ENCODE results near the gene LCK.
"Not testable (repeated sequence)": the region's sequence is repeated elsewhere in the genome, so short reads cannot be mapped to it uniquely, and the experiment has no call there.

Gene LCK

DNA sequence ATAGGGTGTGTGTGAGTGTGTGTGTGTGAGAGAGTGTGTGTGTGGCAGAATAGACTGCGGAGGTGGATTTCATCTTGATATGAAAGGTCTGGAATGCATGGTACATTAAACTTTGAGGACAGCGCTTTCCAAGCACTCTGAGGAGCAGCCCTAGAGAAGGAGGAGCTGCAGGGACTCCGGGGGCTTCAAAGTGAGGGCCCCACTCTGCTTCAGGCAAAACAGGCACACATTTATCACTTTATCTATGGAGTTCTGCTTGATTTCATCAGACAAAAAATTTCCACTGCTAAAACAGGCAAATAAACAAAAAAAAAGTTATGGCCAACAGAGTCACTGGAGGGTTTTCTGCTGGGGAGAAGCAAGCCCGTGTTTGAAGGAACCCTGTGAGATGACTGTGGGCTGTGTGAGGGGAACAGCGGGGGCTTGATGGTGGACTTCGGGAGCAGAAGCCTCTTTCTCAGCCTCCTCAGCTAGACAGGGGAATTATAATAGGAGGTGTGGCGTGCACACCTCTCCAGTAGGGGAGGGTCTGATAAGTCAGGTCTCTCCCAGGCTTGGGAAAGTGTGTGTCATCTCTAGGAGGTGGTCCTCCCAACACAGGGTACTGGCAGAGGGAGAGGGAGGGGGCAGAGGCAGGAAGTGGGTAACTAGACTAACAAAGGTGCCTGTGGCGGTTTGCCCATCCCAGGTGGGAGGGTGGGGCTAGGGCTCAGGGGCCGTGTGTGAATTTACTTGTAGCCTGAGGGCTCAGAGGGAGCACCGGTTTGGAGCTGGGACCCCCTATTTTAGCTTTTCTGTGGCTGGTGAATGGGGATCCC lies 22.5 kb downstream of the LCK start:
- DNase-seq (ENCODE audit: low read depth in 3 of 3), result peak; percentile 53 to 83 (median 79)

DNA sequence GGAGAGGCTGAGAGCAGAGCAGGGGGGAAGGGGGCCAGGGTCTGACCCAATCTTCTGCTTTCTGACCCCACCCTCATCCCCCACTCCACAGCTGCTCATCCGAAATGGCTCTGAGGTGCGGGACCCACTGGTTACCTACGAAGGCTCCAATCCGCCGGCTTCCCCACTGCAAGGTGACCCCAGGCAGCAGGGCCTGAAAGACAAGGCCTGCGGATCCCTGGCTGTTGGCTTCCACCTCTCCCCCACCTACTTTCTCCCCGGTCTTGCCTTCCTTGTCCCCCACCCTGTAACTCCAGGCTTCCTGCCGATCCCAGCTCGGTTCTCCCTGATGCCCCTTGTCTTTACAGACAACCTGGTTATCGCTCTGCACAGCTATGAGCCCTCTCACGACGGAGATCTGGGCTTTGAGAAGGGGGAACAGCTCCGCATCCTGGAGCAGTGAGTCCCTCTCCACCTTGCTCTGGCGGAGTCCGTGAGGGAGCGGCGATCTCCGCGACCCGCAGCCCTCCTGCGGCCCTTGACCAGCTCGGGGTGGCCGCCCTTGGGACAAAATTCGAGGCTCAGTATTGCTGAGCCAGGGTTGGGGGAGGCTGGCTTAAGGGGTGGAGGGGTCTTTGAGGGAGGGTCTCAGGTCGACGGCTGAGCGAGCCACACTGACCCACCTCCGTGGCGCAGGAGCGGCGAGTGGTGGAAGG lies 23.7 kb downstream of the LCK start:
- DNase-seq (ENCODE audit: low read depth in 3 of 3), result no peak

DNA sequence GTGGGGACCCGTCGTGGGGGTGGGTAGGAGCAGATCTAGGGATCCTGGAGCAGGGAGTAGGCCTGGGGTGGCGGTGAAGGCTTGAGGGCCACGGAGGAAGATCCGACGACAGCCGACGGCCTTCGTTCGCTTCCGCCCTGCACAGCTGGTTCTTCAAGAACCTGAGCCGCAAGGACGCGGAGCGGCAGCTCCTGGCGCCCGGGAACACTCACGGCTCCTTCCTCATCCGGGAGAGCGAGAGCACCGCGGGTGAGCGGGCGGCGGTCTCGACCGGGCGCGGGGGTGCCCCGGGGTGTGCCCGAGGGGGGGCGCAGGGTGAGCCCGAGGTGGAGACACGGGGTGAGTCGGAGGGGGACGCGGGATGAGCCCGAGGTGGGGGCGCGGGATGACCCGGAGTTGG lies 24.4 kb downstream of the LCK start:
- DNase-seq (ENCODE audit: low read depth in 3 of 3), result no peak

DNA sequence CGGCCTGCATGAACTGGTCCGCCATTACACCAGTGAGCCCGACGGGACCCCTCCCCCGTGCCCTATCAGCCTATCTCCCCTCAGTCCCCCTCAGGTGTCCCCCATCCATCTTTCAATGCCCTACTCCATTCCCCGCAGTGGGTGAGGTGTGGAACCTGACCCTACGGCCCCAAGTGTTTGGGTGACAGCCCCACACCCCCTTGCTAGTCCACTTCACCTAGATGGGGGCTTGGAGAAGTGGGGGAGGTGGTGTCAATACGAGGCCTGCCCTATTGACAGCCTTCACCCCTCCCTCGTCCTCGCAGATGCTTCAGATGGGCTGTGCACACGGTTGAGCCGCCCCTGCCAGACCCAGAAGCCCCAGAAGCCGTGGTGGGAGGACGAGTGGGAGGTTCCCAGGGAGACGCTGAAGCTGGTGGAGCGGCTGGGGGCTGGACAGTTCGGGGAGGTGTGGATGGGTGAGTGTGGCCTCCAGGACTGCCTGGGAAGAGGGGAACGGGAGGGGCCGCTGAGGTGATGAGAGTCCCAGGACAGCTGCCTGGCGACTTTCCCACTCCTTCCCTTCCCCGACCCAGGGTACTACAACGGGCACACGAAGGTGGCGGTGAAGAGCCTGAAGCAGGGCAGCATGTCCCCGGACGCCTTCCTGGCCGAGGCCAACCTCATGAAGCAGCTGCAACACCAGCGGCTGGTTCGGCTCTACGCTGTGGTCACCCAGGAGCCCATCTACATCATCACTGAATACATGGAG lies 25.1 kb downstream of the LCK start:
- DNase-seq (ENCODE audit: low read depth in 3 of 3), result no peak

DNA sequence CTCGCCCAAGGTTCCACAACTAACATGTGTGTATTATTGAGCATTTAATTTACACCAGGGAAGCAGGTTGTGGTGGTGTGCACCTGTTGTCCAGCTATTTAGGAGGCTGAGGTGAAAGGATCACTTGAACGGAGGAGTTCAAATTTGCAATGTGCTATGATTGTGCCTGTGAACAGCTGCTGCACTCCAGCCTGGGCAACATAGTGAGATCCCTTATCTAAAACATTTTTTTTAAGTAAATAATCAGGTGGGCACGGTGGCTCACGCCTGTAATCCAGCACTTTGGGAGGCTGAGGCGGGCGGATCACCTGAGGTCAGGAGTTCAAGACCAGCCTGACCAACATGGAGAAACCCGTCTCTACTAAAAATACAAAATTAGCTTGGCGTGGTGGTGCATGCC lies 33.7 kb downstream of the LCK start:
- not testable (repeated sequence) for DNase-seq (ENCODE audit: low read depth in 3 of 3)

DNA sequence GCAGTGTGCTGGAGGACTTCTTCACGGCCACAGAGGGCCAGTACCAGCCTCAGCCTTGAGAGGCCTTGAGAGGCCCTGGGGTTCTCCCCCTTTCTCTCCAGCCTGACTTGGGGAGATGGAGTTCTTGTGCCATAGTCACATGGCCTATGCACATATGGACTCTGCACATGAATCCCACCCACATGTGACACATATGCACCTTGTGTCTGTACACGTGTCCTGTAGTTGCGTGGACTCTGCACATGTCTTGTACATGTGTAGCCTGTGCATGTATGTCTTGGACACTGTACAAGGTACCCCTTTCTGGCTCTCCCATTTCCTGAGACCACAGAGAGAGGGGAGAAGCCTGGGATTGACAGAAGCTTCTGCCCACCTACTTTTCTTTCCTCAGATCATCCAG lies 34.6 kb downstream of the LCK start:
- DNase-seq (ENCODE audit: low read depth in 3 of 3), result no peak

DNA sequence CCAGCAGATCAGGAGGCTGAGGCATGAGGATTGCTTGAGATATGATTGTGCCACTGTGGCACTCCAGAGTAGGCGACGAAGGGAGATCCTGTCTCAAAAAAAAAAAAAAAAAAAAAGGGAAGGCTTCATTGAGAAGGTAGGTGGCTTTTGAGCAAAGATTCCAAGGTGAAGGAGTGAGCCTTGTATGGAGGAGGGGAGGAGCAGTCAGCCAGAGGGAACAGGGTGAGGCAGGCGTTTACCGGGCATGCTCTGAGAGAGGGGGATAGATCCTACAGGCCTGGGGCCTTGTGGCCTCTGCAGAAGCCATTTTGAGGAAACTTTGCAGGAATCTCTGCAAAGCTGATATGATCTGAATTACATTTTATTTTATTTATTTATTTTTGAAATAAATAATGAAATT lies 35.7 kb downstream of the LCK start:
- DNase-seq (ENCODE audit: low read depth in 3 of 3), result no peak

DNA sequence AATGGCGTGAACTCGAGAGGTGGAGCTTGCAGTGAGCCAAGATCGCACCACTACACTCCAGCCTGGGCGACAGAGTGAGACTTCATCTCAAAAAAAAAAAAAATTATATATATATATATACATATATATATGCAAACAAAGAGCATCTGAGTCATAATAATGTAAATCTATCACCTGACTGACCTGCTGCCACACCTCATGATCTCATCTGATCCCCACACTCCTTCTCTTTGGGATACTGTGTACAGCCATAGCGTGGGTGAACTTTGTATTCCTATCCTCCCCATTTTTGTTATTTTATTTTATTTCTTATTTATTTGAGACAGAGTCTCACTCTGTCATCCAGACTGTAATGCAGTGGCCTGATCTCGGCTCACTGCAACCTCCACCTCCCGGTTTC lies 38.2 kb downstream of the LCK start:
- no peak for DNase-seq (ENCODE audit: low read depth in 3 of 3)

DNA sequence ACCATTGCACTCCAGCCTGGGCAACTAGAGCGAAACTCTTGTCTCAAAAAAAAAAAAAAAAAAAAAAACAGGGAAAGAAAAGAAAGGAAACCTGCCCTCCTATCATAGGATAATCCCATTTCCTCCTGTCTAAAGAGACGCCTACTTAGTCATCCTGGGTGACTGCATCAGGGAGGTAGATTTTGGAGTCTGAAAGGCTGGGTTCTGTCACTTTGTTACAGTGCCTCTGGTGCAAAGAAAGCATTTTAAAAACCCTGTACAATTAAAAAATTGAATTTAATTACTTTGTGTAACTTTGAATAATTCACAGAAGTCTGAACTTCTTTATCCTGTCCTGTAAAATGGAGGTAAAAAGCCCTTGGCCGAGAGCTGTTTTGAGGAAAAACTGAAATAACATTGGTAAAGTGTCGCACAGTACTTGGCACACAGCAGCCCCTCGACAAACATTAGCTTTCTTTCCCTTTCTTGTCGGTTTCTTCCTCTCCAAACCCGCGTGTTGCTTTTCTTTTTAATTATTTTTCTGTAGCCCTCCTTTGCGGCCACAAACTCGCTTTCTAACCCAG lies 40.2 kb downstream of the LCK start:
- no peak for DNase-seq (ENCODE audit: low read depth in 3 of 3)

DNA sequence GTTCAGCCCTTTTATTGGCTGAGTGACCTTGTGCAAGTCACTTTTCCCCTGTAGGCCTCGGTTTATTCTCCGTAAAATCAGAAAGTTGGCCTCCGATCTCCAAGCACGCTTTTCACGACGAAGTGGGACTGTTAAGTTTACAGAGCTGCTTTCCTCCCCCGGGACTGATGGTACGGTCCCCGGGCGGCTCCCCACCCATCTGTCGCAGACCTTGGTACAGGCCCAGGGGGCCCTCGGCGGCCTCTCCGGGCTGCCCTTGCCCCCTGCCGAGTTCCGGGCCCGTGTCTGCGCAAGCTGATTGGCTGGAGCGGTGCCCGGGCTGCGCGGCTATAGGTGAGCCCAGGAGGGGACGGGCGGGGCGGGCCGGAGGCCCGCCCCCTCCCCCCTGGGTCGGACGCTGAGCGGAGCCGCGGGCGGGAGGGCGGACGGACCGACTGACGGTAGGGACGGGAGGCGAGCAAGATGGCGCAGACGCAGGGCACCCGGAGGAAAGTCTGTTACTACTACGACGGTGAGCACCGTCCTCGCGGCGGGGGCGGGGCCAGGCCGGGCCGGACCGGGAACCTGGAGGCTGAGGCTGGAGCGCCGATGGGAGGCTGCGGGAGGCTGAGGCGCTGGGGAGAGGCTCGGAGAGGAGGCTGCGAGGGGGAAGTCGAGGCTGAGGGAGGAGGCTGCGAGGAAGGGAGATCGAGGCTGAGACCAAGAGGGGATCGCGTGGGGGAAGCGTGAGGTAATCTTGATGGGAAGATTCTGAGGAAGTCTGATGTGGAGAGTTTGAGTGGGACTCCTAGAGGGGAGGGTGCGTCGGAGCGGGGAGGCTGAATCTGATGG lies 40.9 kb downstream of the LCK start, which contains the start of gene HDAC1:
TSS of gene HDAC1 (plus strand) at position 376 of the 831 bp plus-strand sequence. CDS start at position 463, 87 bp downstream.
- DNase-seq (ENCODE audit: low read depth in 3 of 3), result peak; percentile 89 to 93 (median 93)

DNA sequence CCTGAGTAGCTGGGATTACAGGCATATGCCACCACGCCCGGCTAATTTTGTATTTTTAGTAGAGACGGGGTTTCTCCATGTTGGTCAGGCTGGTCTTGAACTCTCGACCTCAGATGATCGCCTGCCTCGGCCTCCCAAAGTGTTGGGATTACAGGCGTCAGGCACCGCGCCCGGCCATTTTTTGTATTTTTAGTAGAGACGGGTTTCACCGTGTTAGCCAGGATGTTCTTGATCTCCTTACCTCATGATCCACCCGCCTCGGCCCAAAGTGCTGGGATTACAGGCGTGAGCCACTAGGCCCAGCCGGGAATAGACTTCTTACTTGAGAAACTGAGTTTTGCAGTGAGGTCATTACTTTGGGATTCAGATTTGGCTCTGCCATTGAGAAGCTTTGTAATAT lies 47.1 kb downstream of the LCK start:
- not testable (repeated sequence) for DNase-seq (ENCODE audit: low read depth in 3 of 3)

DNA sequence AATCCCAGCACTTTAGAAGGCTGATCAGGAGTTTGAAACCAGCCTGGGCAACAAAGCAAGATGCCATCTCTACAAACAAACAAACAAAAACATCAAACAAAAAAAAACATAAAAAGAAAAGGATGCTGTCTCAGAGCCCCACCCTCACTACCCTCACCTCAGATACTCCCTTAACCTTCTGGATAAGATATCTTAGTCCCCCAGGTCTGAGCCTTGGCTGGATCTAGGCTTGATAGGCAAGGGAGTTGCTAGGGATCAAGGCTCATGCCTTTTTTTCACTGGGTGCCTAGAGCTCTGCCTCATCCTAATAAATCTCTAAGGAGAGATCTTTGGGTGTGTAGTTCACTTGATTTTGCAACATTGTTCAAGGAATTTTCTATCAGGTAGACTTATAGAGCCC lies 48.3 kb downstream of the LCK start:
- DNase-seq (ENCODE audit: low read depth in 3 of 3), result no peak

DNA sequence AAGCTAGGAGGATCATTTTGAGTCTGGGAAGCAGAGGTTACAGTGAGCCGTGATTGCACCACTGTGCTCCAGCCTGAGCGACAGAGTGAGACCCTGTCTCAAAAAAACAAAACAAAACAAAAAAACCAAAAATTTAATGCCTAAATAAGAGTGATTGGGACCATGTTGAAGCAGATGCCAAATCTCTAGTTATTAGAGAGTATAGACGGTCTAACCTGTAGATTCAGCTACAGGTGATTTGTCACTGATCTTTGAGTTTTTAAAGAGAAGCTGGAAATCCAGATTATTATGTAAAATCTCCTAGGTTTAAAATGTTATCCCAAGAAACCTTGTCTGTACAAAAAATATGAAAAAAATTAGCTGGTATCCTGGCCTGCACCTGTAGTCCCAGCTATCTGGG lies 52.3 kb downstream of the LCK start:
- no peak for DNase-seq (ENCODE audit: low read depth in 3 of 3)

DNA sequence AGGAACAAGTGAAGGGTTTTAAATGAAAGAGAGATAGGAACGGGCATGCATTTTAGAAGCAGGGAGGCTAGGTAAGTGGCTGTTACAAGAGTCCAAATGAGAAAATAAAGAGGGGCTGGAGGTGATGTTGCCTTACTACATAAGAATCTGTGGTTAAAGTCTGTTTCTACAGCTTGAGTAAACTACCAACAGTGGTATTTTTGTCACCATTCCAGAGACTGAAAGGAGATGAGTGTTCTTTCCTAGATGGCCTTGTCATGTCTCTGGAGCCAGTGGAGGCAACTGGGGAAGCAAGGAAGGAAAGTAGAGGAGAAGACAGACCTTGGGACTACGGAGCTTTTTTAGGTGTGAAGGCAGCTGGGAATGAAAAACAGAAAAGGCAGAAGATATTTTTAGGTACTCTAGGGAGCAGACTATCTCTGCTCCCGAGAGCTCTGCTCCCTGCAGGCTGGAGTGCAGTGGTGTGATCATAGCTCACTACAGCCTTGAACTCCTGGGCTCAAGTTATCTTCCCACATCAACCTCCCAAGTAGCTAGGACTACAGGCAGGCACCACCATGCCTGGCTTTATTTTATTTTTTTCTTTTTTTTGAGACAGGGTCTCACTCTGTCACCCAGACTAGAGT lies 53.0 kb downstream of the LCK start:
- DNase-seq (ENCODE audit: low read depth in 3 of 3), result no peak

DNA sequence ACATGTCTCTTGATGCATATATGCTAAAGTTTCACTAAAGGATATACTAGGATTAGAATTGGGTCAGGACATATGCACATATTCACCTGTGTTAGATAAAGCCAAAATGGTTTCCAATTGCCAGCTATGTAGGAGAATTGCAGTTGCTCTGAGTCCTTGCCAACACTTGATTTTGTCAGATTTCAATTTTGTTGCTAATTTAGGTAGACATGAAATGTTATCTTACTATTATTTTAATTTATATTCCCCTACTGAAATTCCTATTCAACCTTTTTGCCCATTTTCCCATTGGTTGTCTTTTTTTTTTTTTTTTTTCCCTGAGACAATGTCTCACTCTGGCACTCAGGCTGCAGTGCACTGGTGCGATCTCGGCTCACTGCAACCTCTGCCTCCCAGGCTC lies 54.2 kb downstream of the LCK start:
- DNase-seq (ENCODE audit: low read depth in 3 of 3), result no peak

DNA sequence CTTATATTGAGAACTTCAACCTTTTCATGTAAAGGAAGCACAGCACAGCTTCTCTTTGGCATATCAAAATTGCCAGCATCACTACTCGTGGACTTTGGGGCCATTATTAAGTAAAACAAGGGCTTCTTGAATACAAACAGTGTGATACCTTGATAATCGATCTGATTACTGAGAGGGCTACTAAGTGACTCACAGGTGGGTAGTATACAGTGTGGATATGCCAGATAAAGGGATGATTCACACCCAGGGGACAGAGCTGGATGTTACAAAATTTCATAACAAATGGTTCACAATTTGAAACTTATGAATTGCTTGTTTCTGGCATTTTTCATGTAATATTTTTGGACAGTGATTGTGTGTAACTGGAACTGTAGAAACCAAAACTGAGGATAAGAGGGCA lies 56.3 kb downstream of the LCK start:
- no peak for DNase-seq (ENCODE audit: low read depth in 3 of 3)

DNA sequence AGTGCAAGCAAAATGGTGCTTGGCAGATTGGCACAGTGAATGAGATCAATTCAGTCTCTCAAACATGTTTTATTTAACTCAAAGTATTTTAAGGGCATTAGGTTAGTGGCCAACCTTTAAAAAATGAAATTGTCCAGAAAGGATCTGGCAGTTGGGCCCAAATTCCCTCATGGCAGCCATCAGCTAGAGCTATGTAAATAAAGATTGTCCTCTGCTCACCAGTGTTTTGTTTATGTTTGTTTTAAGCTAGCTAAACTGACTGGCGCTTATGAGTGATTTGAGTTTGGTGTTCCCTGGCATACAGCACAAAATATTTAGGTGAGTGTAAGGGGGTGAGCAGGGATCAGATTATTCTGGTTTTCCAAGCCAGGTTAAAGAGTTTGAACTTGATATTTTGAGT lies 58.9 kb downstream of the LCK start:
- no peak for DNase-seq (ENCODE audit: low read depth in 3 of 3)

DNA sequence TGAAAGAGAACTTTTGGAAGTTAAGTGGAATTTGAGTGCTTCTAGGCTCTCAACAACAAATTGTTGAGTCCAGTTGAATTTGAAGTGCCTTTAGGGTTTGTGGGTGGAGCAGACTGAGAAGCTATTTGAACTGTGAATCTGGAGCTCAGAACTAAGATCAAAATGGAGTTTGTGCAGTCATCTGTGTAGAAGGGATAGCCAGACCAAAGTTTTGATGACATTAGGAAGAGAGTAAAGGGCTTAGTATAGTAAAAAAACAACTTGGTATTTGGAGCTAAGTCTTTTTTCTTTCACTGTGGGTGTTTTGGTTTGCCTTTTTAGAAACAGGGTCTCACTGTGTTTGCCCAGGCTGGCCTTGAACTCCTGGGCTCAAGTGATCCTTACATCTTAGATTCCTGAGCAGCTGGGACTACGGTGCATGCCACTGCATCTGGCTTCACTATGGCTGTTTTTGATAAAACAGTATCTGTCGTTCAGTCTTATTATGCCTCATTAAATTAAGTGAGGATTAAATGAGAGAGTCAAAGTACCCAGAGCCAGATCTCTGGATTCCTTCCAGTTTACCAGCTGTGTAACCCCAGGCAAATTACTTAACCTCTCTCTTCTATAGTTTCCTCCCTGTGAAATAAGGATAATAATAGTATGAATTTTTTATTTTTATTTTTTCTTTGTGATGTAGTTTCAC lies 60.8 kb downstream of the LCK start:
- no peak for DNase-seq (ENCODE audit: low read depth in 3 of 3)

DNA sequence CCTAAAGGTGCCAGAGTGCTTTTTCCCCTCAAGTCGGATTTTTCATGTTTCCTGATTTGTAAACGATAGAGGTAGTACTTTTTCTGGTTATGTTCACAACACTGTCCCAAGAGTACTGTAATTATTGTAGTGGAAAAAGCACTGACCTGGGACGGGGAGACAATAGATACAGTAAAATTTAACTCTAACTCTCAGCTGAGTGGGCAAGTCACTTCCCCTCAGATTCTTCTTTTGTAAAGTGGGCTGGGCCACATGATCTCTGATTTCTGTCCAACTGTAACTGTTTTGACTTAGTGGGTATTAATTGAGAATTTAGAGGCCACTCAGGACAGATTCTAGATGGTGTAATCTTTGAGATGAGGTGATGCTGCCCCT lies 65.8 kb downstream of the LCK start:
- no peak for DNase-seq (ENCODE audit: low read depth in 3 of 3)

DNA sequence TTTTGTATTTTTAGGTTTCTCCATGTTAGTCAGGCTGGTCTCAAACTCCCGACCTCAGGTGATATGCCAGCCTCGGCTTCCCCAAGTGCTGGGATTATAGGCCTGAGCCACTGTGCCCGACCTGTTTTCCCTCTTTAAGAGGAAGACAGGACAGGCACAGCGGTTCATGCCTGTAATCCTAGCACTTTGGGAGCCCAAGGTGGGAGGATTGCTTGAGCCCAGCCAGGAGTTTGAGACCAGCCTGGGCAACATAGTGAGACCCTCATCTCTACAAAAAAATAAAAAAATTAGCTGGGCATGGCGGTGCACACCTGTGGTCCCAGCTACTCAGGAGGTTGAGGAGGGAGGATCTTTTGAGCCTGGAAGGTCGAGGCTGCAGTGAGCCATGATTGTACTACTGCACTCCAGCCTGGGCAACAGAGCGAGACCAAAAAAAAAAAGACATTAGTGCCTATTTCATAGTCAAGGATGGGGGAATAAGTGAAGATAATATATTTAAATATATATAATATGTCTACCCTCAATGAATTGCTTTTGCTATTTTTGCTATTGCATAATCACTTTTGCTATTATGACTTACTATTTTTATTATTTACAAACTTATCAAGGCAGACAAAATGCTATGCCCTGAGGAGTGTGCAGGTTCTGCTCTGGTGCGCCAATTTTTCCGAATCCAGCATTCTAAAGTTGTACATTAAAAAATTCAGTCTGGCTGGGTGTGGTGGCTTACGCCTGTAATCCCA lies 67.2 kb downstream of the LCK start:
- no peak for DNase-seq (ENCODE audit: low read depth in 3 of 3)
